GM12878 (cell line): ENCODE data around the gene MAGI2. TPM values are rescaled to one million over a fixed set of nuclear protein-coding genes. Genes with fewer than 3 reads are reported as not detected.

Source experiments
- ATAC-seq: fragments of 200-7000 bp; cut with Tn5 transposase; 3 replicates; pipeline ENCODE4 v1.9.1; 2020; ENCODE audit warnings: mild to moderate bottlenecking, moderate library complexity
- BruUV-seq: library from RNA; stranded (reverse); fragments of 400-500 nt; replicated peaks from 2 replicates; lab custom pipeline; 2021; lab: Mats Ljungman, UMichigan
- CTCF ChIA-PET: fragments of 300-600 bp; sonication (Branson Sonifier 250); formaldehyde crosslinking; extraction: SDS; loops from one replicate; lab custom pipeline; 2021; ENCODE audit warnings: inconsistent platforms; lab: Yijun Ruan, JAX
- POLR2A ChIA-PET: fragments of 350-600 bp; formaldehyde crosslinking; extraction: SDS; loops from one replicate; lab custom pipeline; 2021; ENCODE audit warnings: inconsistent platforms; lab: Charles Lee
- RAD21 ChIA-PET: fragments of 300-600 bp; sonication (Branson Sonifier 250); formaldehyde crosslinking; loops from one replicate; lab custom pipeline; 2023; ENCODE audit warnings: antibody characterized with exemption; ENCODE audit not compliant: unreplicated experiment; lab: Charles Lee
- SMC1A ChIA-PET: fragments of 300-600 bp; sonication (Branson Sonifier 250); formaldehyde crosslinking; loops from one replicate; lab custom pipeline; 2023; ENCODE audit not compliant: unreplicated experiment, uncharacterized antibody; lab: Charles Lee
- DNase-seq: peaks from one replicate; pipeline ENCODE4 v3.0.0-alpha.2; 2011; ENCODE audit warnings: low read depth, low spot score
- FAIRE-seq: peaks from 3 replicates; lab custom pipeline; 2011; peaks lifted over from hg19 to GRCh38; lab: Jason Lieb, UNC
- H2AFZ ChIP-seq: 2 replicates; pipeline ENCODE4 v1.6.0; 2011; ENCODE audit warnings: low read depth, low read length, control low read depth; ENCODE audit not compliant: control insufficient read depth
- H3K27ac ChIP-seq: 2 replicates; pipeline ENCODE4 v1.5.1; 2011; ENCODE audit warnings: control low read depth; ENCODE audit not compliant: control insufficient read depth, insufficient read depth
- H3K27me3 ChIP-seq, 2 experiments: replicated peaks in 1 of 2; 2 replicates each; pipeline versions ENCODE4 v1.6.0 to v1.6.1; 2011; ENCODE audit warnings: low read length in 1 of 2; ENCODE audit not compliant: control insufficient read depth in 2 of 2, insufficient read depth in 2 of 2
- H3K36me3 ChIP-seq, 2 experiments: 2 replicates each; pipeline ENCODE4 v1.5.1; 2011; ENCODE audit warnings: low read length in 1 of 2; ENCODE audit not compliant: control insufficient read depth in 2 of 2, insufficient read depth in 2 of 2
- H3K4me1 ChIP-seq: 2 replicates; pipeline ENCODE4 v1.6.1; 2011; ENCODE audit warnings: mild to moderate bottlenecking, low read length, moderate library complexity, mixed read lengths; ENCODE audit not compliant: control insufficient read depth, insufficient read depth
- H3K4me2 ChIP-seq: 2 replicates; pipeline ENCODE4 v1.6.0; 2011; ENCODE audit warnings: control low read depth; ENCODE audit not compliant: control insufficient read depth, insufficient read depth
- H3K4me3 ChIP-seq: fragments of 200-600 bp; sonication (generic); 2 replicates; pipeline ENCODE4 v1.5.1; 2016
- H3K79me2 ChIP-seq: 2 replicates; pipeline ENCODE4 v1.6.0; 2011; ENCODE audit warnings: low read length; ENCODE audit not compliant: control insufficient read depth, insufficient read depth
- H3K9ac ChIP-seq: 2 replicates; pipeline ENCODE4 v1.8.0; 2011; ENCODE audit warnings: low read length, control low read depth, mixed read lengths; ENCODE audit not compliant: control insufficient read depth, insufficient read depth
- H3K9me3 ChIP-seq: replicated peaks from 3 replicates; pipeline ENCODE4 v1.5.1; 2011; ENCODE audit warnings: mild to moderate bottlenecking, low read length; ENCODE audit not compliant: control insufficient read depth, insufficient read depth
- H4K20me1 ChIP-seq: 2 replicates; pipeline ENCODE4 v1.6.0; 2011; ENCODE audit not compliant: control insufficient read depth, insufficient read depth
- ATF2 ChIP-seq: IDR thresholded peaks from 2 replicates; pipeline ENCODE4 v1.6.1; 2012; ENCODE audit warnings: low read length, inconsistent platforms
- EP300 ChIP-seq, 2 experiments: fragments of 150-350 bp in 1 of 2; IDR thresholded peaks; 2 replicates each; pipeline ENCODE4 v1.6.1; 2011 to 2012; ENCODE audit warnings: low read depth in 2 of 2, low read length in 2 of 2, borderline replicate concordance in 1 of 2, improper control_type of control experiment in 1 of 2, inconsistent platforms in 1 of 2; ENCODE audit not compliant: control insufficient read depth in 1 of 2
- EZH2 ChIP-seq: IDR thresholded peaks from 2 replicates; pipeline ENCODE4 v1.6.1; 2012; ENCODE audit warnings: low read depth, mild to moderate bottlenecking, control low read depth, inconsistent platforms, low read length, borderline replicate concordance; ENCODE audit not compliant: control insufficient read depth
- MYC ChIP-seq: IDR thresholded peaks from 2 replicates; pipeline ENCODE4 v1.6.1; 2011; ENCODE audit warnings: mild to moderate bottlenecking, low read length, moderate library complexity, inconsistent platforms; ENCODE audit not compliant: insufficient read depth, insufficient replicate concordance, insufficient read length, severe bottlenecking
- NBN ChIP-seq: fragments of 450-650 bp; IDR thresholded peaks from 2 replicates; pipeline ENCODE4 v1.6.1; 2016
- RCOR1 ChIP-seq: conservative IDR thresholded peaks from 2 replicates; pipeline ENCODE4 v1.6.1; 2012; ENCODE audit warnings: low read depth, low read length, improper control_type of control experiment
- SIN3A ChIP-seq: IDR thresholded peaks from 2 replicates; pipeline ENCODE4 v1.6.1; 2012; ENCODE audit warnings: low read depth, low read length, improper control_type of control experiment
- TCF7 ChIP-seq: IDR thresholded peaks from 2 replicates; pipeline ENCODE4 v1.6.1; 2014; ENCODE audit warnings: antibody characterized with exemption, borderline replicate concordance
- ZNF217 ChIP-seq: fragments of 450-650 bp; IDR thresholded peaks from 2 replicates; pipeline ENCODE4 v1.6.1; 2017; ENCODE audit warnings: antibody characterized with exemption, mild to moderate bottlenecking
- WGBS: methylation state at CpG from one replicate; pipeline ENCODE4 v1.1.6; 2016; ENCODE audit warnings: low lambda C conversion rate; ENCODE audit not compliant: insufficient replicate concordance, insufficient coverage; ENCODE audit errors: missing lambda C conversion rate; 5-methylcytosine and 5-hydroxymethylcytosine counted together
- in situ Hi-C: fragments of 300-500 bp; cut with MboI; formaldehyde crosslinking; loops from 9 replicates; pipeline ENCODE4 v1.14.3; 2018; ENCODE audit warnings: mixed read lengths
- intact Hi-C: fragments of 100-400 bp; cut with micrococcal nuclease; formaldehyde crosslinking; loops from one replicate; pipeline ENCODE4 v1.14.2; 2022; ENCODE audit not compliant: unreplicated experiment
- polyA plus RNA-seq, 11 experiments: library from polyadenylated mRNA; depleted of rRNA in 4 of 11; unstranded in 6 of 11; stranded (reverse) in 5 of 11; fragments of >200 nt; fragmentation: Nextera tagmentation in 4 of 11; fragmentation: Illumina TruSeq in 1 of 11; extraction: Ambion mirVana in 4 of 11; extraction: Trizol in 1 of 11; gene quantifications; 1 replicate in 1 of 11; 2 replicates in 10 of 11; pipeline versions ENCODE4 v1.2.1 to v1.2.3, GENCODE V29; 2011 to 2016; ENCODE audit warnings: inconsistent platforms in 2 of 11, missing spikeins in 2 of 11, low read depth in 1 of 11
- total RNA-seq, 4 experiments: library from RNA; depleted of rRNA in 3 of 4; stranded (reverse); fragments of >200 nt in 3 of 4; fragmentation: Illumina TruSeq in 1 of 4; extraction: Trizol in 1 of 4; gene quantifications; 2 replicates each; pipeline versions ENCODE4 v1.2.1 to v1.2.3, GENCODE V29; 2013 to 2021
- TF ChIP-seq, protein P1 (sequence below): fragments of 450-650 bp; formaldehyde crosslinking; IDR thresholded peaks from 2 replicates; pipeline ENCODE4 v1.4.0; 2020; ENCODE audit warnings: mild to moderate bottlenecking, moderate library complexity
- TF ChIP-seq, protein P2 (sequence below): fragments of 450-650 bp; IDR thresholded peaks from 2 replicates; pipeline ENCODE4 v1.6.1; 2016; ENCODE audit warnings: mild to moderate bottlenecking
- TF ChIP-seq, protein P3 (sequence below): fragments of 450-650 bp; conservative IDR thresholded peaks from 2 replicates; pipeline ENCODE4 v1.6.1; 2017; ENCODE audit warnings: mild to moderate bottlenecking, moderate library complexity

The MAGI2 gene
- total and polyA plus RNA-seq, 10 of the 15 experiments (the other 5 are each of a cell fraction or from before 2014, with no cell fraction given): 0.01 to 0.31 (median 0.05) TPM; not detected in 2

DNA sequence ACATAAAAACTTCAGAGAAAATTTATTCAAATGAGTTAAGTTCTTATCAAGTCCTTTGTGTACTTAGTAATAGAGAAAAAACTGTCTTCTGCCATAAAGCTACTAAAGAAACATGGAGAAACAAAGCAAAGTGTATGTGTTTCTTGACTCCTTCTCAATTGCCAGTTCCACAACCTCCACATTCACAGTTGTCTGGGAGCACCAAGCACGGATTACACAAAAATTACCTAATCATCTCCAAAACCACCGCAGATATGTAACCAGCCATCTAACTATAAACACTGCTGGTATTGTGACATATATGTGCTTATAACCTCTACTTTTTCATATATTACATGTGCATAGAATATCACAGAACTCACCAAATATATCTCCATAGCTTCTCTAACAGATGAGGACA is 23.1 kb downstream of the MAGI2 start:
- BruUV-seq: no TSS peak
- no peak for ATAC-seq
- POLR2A ChIA-PET: no interaction called here
- TF ChIP-seq SIN3A (no peak), EZH2 (no peak), ATF2 (no peak), EP300 (IDR thresholded peaks at IDR 0.05; ENCODE audit: borderline replicate concordance in 1 of 2, control insufficient read depth in 1 of 2, low read depth in 2 of 2, low read length in 2 of 2) (no peak), ZNF217 (no peak), MYC (no peak), NBN (no peak), RCOR1 (no peak), TCF7 (no peak)
- TF ChIP-seq, protein P1, sequence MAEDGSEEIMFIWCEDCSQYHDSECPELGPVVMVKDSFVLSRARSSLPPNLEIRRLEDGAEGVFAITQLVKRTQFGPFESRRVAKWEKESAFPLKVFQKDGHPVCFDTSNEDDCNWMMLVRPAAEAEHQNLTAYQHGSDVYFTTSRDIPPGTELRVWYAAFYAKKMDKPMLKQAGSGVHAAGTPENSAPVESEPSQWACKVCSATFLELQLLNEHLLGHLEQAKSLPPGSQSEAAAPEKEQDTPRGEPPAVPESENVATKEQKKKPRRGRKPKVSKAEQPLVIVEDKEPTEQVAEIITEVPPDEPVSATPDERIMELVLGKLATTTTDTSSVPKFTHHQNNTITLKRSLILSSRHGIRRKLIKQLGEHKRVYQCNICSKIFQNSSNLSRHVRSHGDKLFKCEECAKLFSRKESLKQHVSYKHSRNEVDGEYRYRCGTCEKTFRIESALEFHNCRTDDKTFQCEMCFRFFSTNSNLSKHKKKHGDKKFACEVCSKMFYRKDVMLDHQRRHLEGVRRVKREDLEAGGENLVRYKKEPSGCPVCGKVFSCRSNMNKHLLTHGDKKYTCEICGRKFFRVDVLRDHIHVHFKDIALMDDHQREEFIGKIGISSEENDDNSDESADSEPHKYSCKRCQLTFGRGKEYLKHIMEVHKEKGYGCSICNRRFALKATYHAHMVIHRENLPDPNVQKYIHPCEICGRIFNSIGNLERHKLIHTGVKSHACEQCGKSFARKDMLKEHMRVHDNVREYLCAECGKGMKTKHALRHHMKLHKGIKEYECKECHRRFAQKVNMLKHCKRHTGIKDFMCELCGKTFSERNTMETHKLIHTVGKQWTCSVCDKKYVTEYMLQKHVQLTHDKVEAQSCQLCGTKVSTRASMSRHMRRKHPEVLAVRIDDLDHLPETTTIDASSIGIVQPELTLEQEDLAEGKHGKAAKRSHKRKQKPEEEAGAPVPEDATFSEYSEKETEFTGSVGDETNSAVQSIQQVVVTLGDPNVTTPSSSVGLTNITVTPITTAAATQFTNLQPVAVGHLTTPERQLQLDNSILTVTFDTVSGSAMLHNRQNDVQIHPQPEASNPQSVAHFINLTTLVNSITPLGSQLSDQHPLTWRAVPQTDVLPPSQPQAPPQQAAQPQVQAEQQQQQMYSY: no peak
- TF ChIP-seq, protein P2, sequence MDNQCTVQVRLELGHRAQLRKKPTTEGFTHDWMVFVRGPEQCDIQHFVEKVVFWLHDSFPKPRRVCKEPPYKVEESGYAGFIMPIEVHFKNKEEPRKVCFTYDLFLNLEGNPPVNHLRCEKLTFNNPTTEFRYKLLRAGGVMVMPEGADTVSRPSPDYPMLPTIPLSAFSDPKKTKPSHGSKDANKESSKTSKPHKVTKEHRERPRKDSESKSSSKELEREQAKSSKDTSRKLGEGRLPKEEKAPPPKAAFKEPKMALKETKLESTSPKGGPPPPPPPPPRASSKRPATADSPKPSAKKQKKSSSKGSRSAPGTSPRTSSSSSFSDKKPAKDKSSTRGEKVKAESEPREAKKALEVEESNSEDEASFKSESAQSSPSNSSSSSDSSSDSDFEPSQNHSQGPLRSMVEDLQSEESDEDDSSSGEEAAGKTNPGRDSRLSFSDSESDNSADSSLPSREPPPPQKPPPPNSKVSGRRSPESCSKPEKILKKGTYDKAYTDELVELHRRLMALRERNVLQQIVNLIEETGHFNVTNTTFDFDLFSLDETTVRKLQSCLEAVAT: no peak
- TF ChIP-seq, protein P3, sequence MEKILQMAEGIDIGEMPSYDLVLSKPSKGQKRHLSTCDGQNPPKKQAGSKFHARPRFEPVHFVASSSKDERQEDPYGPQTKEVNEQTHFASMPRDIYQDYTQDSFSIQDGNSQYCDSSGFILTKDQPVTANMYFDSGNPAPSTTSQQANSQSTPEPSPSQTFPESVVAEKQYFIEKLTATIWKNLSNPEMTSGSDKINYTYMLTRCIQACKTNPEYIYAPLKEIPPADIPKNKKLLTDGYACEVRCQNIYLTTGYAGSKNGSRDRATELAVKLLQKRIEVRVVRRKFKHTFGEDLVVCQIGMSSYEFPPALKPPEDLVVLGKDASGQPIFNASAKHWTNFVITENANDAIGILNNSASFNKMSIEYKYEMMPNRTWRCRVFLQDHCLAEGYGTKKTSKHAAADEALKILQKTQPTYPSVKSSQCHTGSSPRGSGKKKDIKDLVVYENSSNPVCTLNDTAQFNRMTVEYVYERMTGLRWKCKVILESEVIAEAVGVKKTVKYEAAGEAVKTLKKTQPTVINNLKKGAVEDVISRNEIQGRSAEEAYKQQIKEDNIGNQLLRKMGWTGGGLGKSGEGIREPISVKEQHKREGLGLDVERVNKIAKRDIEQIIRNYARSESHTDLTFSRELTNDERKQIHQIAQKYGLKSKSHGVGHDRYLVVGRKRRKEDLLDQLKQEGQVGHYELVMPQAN: no peak

More for the DNA sequence above, 23.1 kb downstream of the MAGI2 start:
- FAIRE-seq (no peak), DNase-seq (no peak)
- no peak overlapping the region for H3K4me2 ChIP-seq
- H3K27me3 ChIP-seq: no peaks in the 10 kb centered on the region
- H4K20me1 ChIP-seq: no peaks in the 10 kb centered on the region
- no peak overlapping the region for H3K27ac ChIP-seq
- WGBS: 52% methylated on average over 2 of the region's 2 CpGs
- H3K36me3 ChIP-seq: no peaks in the 10 kb centered on the region
- in situ Hi-C loops (no loop called here), intact Hi-C loops (no loop called here)
- CTCF ChIA-PET: no interaction called here
- no peak overlapping the region for H3K4me3 ChIP-seq
- H3K4me1 ChIP-seq: no peaks in the 10 kb centered on the region
- RAD21 ChIA-PET: no interaction called here
- no peak overlapping the region for H2AFZ ChIP-seq
- H3K9ac ChIP-seq: no peak overlapping the region
- H3K79me2 ChIP-seq: no peaks in the 10 kb centered on the region
- SMC1A ChIA-PET: interaction anchor here (1.0 kb wide), 1 partner anchor 8 kb away, joined by 3 read pairs; no protein-coding TSS in a partner anchor
- no peaks in the 10 kb centered on the region for H3K9me3 ChIP-seq
